ENCODE data around the gene PDIA5.

Gene PDIA5

GRCh38 chr3:123027292-123028232 is 39.3 kb upstream of the PDIA5 start, which contains the start of gene SEMA5B:
TSS of gene SEMA5B (minus strand) at chr3:123027763. CDS start at chr3:122961263, 66,500 bp downstream.
- Histone ChIP-seq H3K36me3 (ENCODE audit: control insufficient read depth, insufficient read depth, low read length) (no peaks in the 10 kb centered on the region), H3K9me3 (ENCODE audit: control insufficient read depth, insufficient read depth, low read depth, low read length) (no peaks in the 10 kb centered on the region), H3K4me3 (ENCODE audit: low read depth, low read length) (peak within 1 kb of the TSS; percentile 86), H3K9ac (ENCODE audit: low read length) (peak within 1 kb of the TSS; percentile 51), H3K27ac (ENCODE audit: low read depth, low read length) (no peak within 1 kb of the TSS), H3K27me3 (ENCODE audit: control insufficient read depth, insufficient read depth, low read length) (peaks cover 84% of the 10 kb centered on the region), H3K4me1 (ENCODE audit: control insufficient read depth, insufficient read depth, low read length) (peaks cover 29% of the 10 kb centered on the region)

GRCh38 chr3:123028233-123028828 is 38.5 kb upstream of the PDIA5 start:
- peaks cover 76% of the 10 kb centered on the region for H3K27me3 ChIP-seq (ENCODE audit: control insufficient read depth, insufficient read depth, low read length)
- H3K4me1 ChIP-seq (ENCODE audit: control insufficient read depth, insufficient read depth, low read length), result peaks cover 22% of the 10 kb centered on the region
- no peaks in the 10 kb centered on the region for H3K36me3 ChIP-seq (ENCODE audit: control insufficient read depth, insufficient read depth, low read length)
- peak overlapping the region; percentile 51 for H3K9ac ChIP-seq (ENCODE audit: low read length)
- no peak overlapping the region for H3K27ac ChIP-seq (ENCODE audit: low read depth, low read length)
- peak overlapping the region; percentile 86 for H3K4me3 ChIP-seq (ENCODE audit: low read depth, low read length)
- no peaks in the 10 kb centered on the region for H3K9me3 ChIP-seq (ENCODE audit: control insufficient read depth, insufficient read depth, low read depth, low read length)

GRCh38 chr3:123031051-123031450 is 35.8 kb upstream of the PDIA5 start:
- Histone ChIP-seq H3K4me3 (ENCODE audit: low read depth, low read length) (no peak overlapping the region), H3K9ac (ENCODE audit: low read length) (no peak overlapping the region), H3K9me3 (ENCODE audit: control insufficient read depth, insufficient read depth, low read depth, low read length) (no peaks in the 10 kb centered on the region), H3K27me3 (ENCODE audit: control insufficient read depth, insufficient read depth, low read length) (peaks cover 49% of the 10 kb centered on the region), H3K36me3 (ENCODE audit: control insufficient read depth, insufficient read depth, low read length) (no peaks in the 10 kb centered on the region), H3K27ac (ENCODE audit: low read depth, low read length) (no peak overlapping the region), H3K4me1 (ENCODE audit: control insufficient read depth, insufficient read depth, low read length) (peaks cover 10% of the 10 kb centered on the region)

- Histone ChIP-seq H3K27ac (ENCODE audit: low read depth, low read length) (no peak overlapping the region), H3K4me1 (ENCODE audit: control insufficient read depth, insufficient read depth, low read length) (peaks cover 10% of the 10 kb centered on the region), H3K4me3 (ENCODE audit: low read depth, low read length) (no peak overlapping the region), H3K36me3 (ENCODE audit: control insufficient read depth, insufficient read depth, low read length) (no peaks in the 10 kb centered on the region), H3K9me3 (ENCODE audit: control insufficient read depth, insufficient read depth, low read depth, low read length) (no peaks in the 10 kb centered on the region), H3K27me3 (ENCODE audit: control insufficient read depth, insufficient read depth, low read length) (peaks cover 42% of the 10 kb centered on the region), H3K9ac (ENCODE audit: low read length) (no peak overlapping the region)
Measured at GRCh38 chr3:123032057-123032456, 34.8 kb upstream of the PDIA5 start.

- no peak overlapping the region for H3K4me3 ChIP-seq (ENCODE audit: low read depth, low read length)
- no peak overlapping the region for H3K9ac ChIP-seq (ENCODE audit: low read length)
- H3K27me3 ChIP-seq (ENCODE audit: control insufficient read depth, insufficient read depth, low read length), result peaks cover 29% of the 10 kb centered on the region
- H3K9me3 ChIP-seq (ENCODE audit: control insufficient read depth, insufficient read depth, low read depth, low read length), result no peaks in the 10 kb centered on the region
- H3K36me3 ChIP-seq (ENCODE audit: control insufficient read depth, insufficient read depth, low read length), result no peaks in the 10 kb centered on the region
- H3K27ac ChIP-seq (ENCODE audit: low read depth, low read length), result no peak overlapping the region
- peaks cover 4% of the 10 kb centered on the region; the same call in 1 of the 2 replicates for H3K4me1 ChIP-seq (ENCODE audit: control insufficient read depth, insufficient read depth, low read length)
Measured at GRCh38 chr3:123034120-123034519, 32.7 kb upstream of the PDIA5 start.

GRCh38 chr3:123034996-123035395 is 31.8 kb upstream of the PDIA5 start:
- peaks cover 3% of the 10 kb centered on the region; the same call in 1 of the 2 replicates for H3K4me1 ChIP-seq (ENCODE audit: control insufficient read depth, insufficient read depth, low read length)
- H3K27ac ChIP-seq (ENCODE audit: low read depth, low read length), result no peak overlapping the region
- H3K4me3 ChIP-seq (ENCODE audit: low read depth, low read length), result no peak overlapping the region
- H3K9ac ChIP-seq (ENCODE audit: low read length), result no peak overlapping the region
- H3K9me3 ChIP-seq (ENCODE audit: control insufficient read depth, insufficient read depth, low read depth, low read length), result no peaks in the 10 kb centered on the region
- H3K36me3 ChIP-seq (ENCODE audit: control insufficient read depth, insufficient read depth, low read length), result no peaks in the 10 kb centered on the region
- peaks cover 20% of the 10 kb centered on the region for H3K27me3 ChIP-seq (ENCODE audit: control insufficient read depth, insufficient read depth, low read length)

GRCh38 chr3:123036352-123037014 is 30.3 kb upstream of the PDIA5 start:
- Histone ChIP-seq H3K9me3 (ENCODE audit: control insufficient read depth, insufficient read depth, low read depth, low read length) (no peaks in the 10 kb centered on the region), H3K4me3 (ENCODE audit: low read depth, low read length) (no peak overlapping the region), H3K4me1 (ENCODE audit: control insufficient read depth, insufficient read depth, low read length) (0 out of 2 replicates have a peak, but pooled peaks cover 3% of the 10 kb centered on the region), H3K27me3 (ENCODE audit: control insufficient read depth, insufficient read depth, low read length) (peaks cover 6% of the 10 kb centered on the region; the same call in 1 of the 2 replicates), H3K36me3 (ENCODE audit: control insufficient read depth, insufficient read depth, low read length) (no peaks in the 10 kb centered on the region), H3K27ac (ENCODE audit: low read depth, low read length) (no peak overlapping the region), H3K9ac (ENCODE audit: low read length) (no peak overlapping the region)

- Histone ChIP-seq H3K9ac (ENCODE audit: low read length) (no peak overlapping the region), H3K9me3 (ENCODE audit: control insufficient read depth, insufficient read depth, low read depth, low read length) (no peaks in the 10 kb centered on the region), H3K4me1 (ENCODE audit: control insufficient read depth, insufficient read depth, low read length) (0 out of 2 replicates have a peak, but pooled peaks cover 3% of the 10 kb centered on the region), H3K4me3 (ENCODE audit: low read depth, low read length) (no peak overlapping the region), H3K36me3 (ENCODE audit: control insufficient read depth, insufficient read depth, low read length) (no peaks in the 10 kb centered on the region), H3K27me3 (ENCODE audit: control insufficient read depth, insufficient read depth, low read length) (peaks cover 4% of the 10 kb centered on the region; the same call in 1 of the 2 replicates), H3K27ac (ENCODE audit: low read depth, low read length) (no peak overlapping the region)
Measured at GRCh38 chr3:123037015-123037375, 29.8 kb upstream of the PDIA5 start.

GRCh38 chr3:123038751-123039150 is 28.1 kb upstream of the PDIA5 start:
- H3K27ac ChIP-seq (ENCODE audit: low read depth, low read length), result no peak overlapping the region
- 0 out of 2 replicates have a peak, but pooled peaks cover 3% of the 10 kb centered on the region for H3K4me1 ChIP-seq (ENCODE audit: control insufficient read depth, insufficient read depth, low read length)

GRCh38 chr3:123039178-123039577 is 27.6 kb upstream of the PDIA5 start:
- Histone ChIP-seq H3K27me3 (ENCODE audit: control insufficient read depth, insufficient read depth, low read length) (no peaks in the 10 kb centered on the region), H3K4me1 (ENCODE audit: control insufficient read depth, insufficient read depth, low read length) (no peaks in the 10 kb centered on the region), H3K9me3 (ENCODE audit: control insufficient read depth, insufficient read depth, low read depth, low read length) (no peaks in the 10 kb centered on the region), H3K4me3 (ENCODE audit: low read depth, low read length) (no peak overlapping the region), H3K27ac (ENCODE audit: low read depth, low read length) (no peak overlapping the region), H3K36me3 (ENCODE audit: control insufficient read depth, insufficient read depth, low read length) (no peaks in the 10 kb centered on the region), H3K9ac (ENCODE audit: low read length) (no peak overlapping the region)

More at GRCh38 chr3:123038751-123039150, 28.1 kb upstream of the PDIA5 start:
- Histone ChIP-seq H3K4me3 (ENCODE audit: low read depth, low read length) (no peak overlapping the region), H3K9ac (ENCODE audit: low read length) (no peak overlapping the region), H3K36me3 (ENCODE audit: control insufficient read depth, insufficient read depth, low read length) (no peaks in the 10 kb centered on the region), H3K9me3 (ENCODE audit: control insufficient read depth, insufficient read depth, low read depth, low read length) (no peaks in the 10 kb centered on the region), H3K27me3 (ENCODE audit: control insufficient read depth, insufficient read depth, low read length) (no peaks in the 10 kb centered on the region)
